GM18909 (cell line): ENCODE measurements around the gene SYTL3.

Experiments
- ATAC-seq: cut with Tn5 transposase; IDR thresholded peaks from one replicate; pipeline ENCODE4 v1.9.1; 2021; ENCODE audit warnings: mild to moderate bottlenecking; ENCODE audit not compliant: unreplicated experiment, poor library complexity

The SYTL3 gene

DNA sequence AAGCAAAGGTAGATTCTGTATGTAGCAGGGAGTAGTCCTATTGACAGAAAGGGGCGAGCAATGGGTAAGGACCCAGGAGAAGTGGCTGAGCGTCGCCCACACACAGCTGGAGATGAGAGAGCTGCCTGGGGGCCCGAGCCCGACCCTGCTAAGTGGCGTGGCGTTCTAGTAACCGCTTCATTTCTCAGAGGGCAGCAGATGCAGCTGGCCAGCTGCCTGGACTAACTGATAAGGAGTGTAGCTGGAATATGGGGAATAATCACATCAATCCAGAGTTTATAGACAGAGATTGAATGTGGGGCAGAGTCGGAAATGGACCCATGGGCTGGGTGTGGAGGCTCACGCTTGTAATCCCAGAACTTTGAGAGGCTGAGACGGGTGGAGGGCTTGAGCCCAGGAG is 104.9 kb downstream of the SYTL3 start:
- no peak for ATAC-seq

DNA sequence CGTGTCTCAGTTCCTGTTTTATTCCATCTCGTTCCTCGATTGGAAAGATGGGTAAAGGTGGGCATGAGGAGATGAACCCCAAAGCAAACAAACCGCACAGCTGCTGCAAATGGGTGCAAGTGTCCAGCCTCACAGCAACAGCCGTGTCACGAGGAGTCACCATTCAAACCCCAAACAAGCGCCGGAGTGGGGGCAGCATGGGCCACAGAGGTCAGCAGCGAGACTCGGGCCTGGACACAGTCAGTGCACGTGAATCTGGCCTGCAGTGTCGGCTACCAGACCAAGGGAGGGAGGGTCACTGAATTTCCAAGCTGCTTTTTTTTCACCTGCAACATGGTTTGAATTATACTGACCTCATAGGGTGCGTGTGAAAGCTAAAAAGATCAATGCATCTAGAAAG is 105.8 kb downstream of the SYTL3 start:
- ATAC-seq: no peak

DNA sequence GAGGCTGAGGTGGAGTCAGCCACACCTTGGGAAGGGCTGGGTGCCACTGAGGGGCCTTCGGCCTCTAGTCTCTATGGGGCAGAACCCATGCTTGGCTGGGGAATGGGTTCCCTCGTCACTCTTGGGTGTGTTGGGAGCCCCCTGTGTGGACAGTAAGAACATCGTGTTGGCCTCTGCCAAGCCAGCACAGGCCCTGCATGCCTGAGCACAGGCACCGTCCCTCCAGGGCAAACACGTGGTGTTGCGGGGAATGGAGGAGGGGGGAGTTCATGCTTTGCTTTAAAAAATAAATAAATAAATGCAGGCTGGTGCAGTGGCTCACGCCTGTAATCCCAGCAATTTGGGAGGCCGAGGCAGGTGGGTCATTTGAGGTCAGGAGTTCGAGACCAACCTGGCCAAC is 106.3 kb downstream of the SYTL3 start:
- no peak for ATAC-seq

DNA sequence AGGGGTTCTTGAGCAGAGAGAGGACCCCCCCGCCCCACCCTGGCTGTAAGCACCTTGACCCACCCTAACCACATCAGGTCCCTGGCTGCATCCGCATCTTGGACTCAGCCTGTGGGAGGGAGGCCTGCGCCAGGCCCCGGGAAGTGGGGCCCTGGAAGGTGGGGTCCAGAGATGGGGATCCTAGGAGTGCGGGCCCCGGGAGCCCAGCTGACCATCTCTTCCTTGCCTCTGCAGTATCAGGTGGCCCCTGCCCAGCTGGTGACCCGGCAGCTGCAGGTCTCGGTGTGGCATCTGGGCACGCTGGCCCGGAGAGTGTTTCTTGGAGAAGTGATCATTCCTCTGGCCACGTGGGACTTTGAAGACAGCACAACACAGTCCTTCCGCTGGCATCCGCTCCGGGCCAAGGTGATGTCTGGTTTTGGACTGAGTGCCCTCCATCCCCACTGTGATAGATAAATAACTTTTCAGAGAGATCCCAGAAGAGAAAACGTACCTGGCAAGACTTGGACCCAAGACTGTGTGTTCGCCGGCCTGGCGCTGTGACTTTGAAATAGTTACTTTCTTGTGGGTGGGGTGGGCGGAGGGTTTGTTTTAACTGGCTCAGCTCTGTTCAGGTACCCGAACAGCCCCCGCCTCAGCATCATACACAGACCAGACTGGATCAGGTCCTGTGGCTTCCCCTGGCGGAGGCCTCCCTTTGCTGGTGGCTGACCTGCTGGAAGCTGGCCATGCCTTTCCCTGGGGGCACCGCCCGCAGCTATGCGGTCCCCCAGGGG is 107.3 kb downstream of the SYTL3 start:
- no peak for ATAC-seq

DNA sequence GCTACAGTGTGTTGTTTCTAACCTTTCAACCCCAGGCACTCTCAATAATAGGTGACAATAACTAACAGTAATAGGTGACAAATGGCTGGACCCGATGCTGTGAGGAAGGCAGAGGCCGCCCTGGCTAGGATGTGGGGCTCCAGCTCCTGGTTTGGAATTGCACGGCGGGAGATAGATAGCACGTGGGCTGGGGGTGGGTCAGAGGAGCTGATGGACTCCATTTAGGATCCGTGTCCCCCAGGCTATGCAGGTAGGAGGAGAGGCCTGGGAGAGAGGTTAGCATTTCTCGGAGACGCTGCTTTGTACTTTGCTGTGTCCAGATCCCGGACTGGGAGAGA is 107.9 kb downstream of the SYTL3 start:
- no peak for ATAC-seq

DNA sequence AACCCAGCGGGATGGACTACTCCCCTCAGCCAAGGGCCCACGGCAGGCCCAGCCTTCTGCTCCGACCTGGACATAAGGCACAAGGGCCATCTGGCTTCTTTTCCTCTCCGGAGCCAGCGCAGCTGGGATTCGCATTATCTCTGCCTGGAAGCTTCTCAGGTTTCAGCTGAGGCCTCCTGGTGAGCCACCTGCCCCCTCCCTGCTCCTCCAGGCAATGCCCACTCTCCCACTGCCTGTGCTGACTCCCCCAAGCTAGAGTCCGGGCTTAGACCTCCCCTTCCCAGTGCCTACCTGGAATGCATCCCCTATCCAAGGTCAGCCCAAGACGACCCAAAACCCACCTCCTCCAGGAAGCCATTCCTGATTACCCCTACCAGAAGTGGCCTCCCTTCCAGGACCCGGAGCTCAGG is 108.6 kb downstream of the SYTL3 start:
- ATAC-seq: no peak

DNA sequence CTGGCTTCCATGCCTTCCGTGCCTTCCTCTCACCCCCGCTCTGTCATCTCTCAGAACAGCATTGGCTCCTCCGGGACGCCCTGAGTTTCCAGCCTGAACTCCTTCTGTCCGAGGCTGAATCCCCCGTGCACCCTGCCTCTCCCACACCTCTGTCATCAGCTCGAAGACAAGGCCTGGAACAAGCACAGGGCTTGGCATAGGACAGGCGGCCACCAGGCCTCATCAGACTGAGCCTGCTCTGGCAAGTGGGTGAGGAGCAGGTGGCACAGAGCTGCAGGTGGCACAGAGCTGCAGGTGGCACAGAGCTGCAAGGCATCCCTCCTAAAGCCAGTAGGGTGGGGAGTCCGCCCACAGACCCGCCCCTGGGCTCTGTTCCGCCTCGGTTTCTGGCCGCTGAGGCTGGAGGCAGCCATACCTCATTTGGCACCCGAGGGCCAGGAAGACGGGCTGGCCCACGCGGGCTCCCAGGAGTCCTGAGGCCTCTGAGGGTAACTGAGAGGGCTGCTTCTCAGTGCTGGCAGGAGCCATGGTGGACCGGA is 109.2 kb downstream of the SYTL3 start:
- no peak for ATAC-seq

DNA sequence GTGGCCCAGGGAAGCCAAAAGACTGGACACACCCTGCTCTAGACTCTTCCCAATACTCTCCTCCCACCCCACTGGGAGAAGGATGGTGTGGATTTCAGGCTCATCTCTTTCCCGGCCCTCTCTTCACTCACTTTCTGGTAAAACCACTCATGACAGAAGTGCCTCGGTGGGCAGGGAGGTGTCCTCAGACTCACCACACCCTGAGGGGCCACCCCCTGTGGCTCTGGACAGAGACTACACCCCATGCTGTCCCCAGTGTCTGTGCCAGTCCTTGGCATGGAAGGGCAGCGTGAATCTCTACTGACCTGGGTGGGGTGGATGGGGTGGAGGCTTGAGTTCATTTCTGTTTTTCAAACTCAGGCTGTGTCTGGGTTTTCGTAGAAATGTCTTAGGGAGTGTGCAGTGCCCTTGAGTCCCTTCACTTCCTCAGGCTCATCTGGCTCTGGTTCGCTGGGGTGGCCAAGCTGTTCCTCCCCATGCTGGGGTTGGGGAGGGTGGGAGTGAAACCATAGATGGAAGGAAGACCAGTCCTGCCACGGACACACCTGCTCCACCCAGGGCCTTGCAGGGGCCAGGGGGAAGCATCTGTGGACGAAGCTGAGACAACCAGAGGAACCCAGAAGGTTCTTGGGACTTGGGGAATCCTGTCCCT is 110.2 kb downstream of the SYTL3 start:
- ATAC-seq: no peak

DNA sequence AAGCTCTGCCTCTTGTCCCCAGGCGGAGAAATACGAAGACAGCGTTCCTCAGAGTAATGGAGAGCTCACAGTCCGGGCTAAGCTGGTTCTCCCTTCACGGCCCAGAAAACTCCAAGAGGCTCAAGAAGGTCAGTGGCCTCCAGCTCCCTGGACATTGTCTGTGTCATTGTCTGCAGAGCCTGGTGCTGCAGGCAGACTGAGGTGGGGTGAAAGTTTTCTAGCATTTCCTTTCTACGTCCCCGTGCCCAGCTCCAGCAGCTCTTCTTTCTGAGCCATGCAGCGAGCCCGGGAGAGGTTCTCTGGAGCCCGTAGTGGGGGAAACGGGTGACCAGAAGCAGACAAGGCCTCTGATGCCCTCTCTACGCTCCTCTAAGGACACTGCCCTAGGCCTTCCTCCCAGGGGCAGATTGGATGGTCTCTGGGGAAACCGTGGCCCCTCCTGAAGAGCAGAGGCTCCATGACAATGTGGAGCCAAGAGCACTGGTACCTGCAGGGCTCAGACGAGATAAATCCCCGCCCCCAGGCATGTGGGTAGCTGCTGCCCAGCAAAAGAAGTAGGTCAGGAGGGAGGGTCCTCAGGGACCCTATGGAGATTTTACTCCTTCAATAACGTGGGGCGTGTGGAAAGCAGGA is 110.9 kb downstream of the SYTL3 start:
- ATAC-seq: no peak

DNA sequence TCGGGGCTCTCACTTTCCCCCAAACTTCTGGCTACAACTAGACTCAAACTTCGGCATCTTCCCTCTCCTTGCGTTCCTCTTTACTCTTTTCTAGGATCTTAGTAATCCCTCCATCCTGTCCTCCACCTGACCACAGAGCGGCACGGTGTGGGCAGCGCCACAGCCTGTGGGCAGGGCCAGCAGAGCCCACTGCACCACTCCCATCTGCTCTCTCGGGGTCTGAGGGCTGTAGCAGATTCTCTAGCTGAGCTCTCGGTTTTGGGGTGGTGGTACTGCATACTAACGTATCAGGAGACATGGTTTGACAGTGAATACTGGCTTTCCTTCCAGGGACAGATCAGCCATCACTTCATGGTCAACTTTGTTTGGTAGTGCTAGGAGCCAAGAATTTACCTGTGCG is 111.9 kb downstream of the SYTL3 start:
- ATAC-seq: no peak

DNA sequence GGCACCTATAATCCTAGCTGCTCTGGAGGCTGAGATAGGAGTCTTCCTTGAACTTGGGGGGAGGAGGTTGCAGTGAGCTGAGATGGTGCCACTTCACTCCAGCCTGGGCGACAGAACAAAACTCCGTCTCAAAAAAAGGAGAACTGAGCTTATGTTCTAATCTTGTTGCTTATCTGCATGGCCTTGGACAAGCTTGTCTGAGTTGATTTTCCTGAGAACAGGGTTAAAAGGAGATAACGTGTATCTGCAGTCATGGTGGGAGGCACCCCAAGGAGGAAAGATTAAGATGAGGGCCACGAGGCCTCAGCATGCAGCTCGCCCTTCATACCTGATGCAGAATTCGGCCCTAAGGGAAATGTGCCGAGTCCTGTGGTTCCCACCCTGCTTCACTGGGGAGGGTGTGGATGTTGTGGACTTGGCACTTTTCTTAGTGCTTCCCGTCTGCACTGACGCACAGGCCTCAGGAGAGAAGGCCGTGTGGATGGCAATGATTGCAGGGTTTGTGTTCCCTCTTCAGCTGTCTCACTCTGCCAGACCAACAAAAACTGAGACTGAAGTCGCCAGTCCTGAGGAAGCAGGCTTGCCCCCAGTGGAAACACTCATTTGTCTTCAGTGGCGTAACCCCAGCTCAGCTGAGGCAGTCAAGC is 113.1 kb downstream of the SYTL3 start:
- ATAC-seq: no peak

DNA sequence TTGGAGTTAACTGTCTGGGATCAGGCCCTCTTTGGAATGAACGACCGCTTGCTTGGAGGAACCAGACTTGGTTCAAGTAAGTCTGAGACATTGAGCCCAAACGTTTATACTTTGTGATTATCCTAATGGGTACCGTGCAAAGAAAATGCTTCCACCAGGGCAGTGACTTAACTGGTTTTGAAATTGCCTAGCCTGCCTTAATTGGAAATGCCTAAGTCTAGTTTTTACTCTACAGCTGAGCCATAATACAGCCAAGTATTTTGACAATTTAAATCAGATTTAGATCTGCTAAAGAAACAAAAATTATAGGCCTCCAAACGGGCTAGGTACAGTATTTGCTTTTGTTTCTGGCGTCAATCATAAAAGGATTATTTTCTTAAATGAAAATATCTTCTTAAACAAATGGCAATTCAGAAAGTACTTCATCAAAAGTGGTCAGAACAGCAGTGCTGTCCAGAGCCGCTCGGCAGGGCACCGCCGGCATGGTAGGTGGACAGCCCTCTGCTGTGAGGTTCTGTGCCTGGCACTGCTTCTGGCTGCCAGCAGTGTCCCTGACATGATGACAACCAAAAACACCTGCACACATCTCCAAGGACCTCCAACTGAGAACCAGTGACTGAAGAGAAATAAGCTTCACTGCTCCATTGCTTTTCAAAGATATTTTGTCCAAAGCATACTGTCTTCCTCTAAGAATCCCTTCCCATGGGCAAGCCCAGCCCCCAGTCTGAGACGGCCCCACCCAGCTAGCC is 113.8 kb downstream of the SYTL3 start:
- no peak for ATAC-seq

DNA sequence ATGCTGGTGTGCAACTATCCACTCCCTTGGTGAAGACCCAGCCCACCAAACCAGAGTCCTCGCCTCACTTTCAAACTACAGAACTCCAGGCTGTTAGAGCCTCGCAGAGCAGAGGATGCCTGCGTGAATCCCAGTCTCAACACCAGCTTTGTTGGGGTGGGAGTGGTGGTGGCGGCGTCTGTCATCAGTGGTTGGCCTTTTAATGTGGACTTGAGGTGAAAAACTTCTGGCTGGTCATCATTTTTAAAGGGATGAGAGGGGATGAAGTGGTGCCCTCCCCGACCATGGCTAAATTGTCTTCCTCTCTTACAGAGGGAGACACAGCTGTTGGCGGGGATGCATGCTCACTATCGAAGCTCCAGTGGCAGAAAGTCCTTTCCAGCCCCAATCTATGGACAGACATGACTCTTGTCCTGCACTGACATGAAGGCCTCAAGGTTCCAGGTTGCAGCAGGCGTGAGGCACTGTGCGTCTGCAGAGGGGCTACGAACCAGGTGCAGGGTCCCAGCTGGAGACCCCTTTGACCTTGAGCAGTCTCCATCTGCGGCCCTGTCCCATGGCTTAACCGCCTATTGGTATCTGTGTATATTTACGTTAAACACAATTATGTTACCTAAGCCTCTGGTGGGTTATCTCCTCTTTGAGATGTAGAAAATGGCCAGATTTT is 114.5 kb downstream of the SYTL3 start:
- ATAC-seq: no peak

DNA sequence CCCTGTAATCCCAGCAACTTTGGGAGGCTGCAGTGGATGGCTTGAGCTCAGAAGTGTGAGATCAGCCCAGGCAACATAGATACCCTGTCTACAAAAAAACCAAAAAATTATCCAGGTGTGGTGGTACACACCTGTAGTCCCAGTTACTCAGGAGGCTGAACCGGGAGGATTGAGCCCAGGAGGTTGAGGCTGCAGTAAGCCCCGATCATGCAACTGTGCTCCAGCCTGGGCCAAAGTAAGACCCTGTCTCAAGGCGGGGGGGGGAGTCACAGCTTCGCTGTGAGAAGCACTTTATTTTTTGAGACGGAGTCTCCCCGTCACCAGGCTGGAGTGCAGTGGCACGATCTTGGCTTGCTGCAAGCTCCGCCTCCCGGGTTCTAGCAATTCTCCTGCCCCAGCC is 115.1 kb downstream of the SYTL3 start:
- ATAC-seq: no peak

DNA sequence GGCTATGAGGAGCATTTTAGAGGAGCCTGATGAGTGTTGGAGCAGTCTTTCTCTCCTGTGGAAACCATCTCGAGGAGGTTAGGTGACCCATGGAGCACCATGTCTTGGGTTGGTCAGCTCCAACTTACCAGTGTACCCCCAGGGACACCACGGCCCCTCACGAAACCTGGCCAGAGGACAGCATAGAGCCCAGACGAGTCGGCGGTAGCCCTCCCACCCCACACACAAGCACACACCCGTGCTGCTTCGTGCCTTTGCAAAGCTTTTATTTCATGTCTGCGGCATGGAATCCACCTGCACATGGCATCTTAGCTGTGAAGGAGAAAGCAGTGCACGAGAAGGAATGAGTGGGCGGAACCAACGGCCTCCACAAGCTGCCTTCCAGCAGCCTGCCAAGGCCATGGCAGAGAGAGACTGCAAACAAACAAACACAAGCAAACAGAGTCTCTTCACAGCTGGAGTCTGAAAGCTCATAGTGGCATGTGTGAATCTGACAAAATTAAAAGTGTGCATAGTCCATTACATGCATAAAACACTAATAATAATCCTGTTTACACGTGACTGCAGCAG is 115.7 kb downstream of the SYTL3 start:
- ATAC-seq: no peak

DNA sequence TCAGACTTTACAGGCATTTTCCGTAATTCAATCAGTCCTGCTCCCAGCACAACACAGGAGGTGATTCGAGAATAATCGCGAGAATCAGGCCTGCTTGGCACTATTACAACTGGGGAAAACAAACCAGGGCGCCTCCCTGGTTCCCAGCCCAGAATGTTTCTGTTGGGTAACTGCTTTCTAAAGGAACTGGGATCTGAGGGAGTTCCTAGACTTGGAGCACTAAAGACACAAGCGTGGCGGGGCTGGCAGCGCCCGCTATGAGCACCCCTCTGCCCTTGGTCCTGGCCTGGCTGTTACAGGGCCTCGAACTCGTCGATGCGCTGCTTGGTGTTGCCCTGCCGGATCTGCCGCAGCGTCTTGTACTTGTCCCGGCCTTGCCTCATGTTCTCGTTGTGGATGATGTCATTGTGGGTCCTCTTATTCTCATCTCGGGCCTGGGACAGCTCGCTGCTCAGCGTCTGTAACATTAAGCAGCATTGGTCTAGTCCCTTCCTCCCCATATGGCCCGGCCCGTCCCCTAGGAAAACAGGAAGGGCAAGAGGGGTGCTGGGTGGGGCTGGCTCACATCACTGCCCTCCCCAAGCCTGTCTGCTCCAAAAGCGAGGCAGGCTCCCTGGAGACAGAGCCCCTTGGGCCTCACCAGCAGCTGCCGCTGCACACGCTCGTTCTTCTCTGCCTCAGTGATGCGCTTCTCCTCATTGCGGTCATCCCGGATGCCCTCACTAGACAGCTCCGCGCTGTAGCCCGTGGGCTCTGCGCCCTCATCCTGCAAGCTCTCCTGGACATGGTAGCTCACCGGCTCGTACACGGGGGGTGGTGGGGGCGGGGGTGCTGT is 117.0 kb downstream of the SYTL3 start:
- ATAC-seq: no peak

DNA sequence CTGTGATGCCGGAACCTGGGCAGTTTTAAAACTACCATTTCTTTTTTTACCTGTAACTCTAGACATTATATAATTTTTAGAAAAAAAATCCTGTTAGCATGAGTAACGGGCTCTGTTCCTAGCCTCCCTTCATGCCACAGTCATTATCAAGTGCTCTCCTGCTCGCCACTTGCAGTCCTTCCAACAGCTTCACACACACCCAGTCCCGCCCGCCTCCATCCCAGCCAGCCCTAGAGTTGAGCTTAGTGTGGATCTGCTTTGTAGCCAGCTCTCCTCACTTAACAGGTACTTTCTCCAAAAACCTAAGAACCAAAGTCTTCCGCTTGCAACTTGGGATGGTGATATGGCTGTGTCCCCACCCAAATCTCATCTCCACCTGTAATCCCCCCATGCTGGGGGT is 117.9 kb downstream of the SYTL3 start:
- no peak for ATAC-seq

DNA sequence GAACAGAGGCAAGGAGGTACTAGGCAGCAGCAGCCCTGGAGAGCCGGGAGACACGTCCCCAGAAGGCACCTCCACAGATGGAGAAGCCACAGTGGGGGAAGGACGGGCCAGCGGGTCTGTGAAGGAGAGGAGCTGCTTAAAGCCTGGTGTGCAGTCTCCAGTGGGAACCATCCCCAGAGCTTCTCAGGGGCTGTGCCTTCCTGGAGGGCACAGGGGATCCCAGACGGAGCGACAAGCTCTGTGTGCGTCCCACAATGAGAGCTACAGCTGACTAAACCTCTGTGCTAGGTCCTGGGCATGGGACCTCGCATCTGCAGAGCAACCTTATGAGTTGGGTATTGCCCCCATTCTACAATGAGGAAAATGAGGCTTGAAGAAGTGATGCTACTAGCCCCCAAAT is 118.6 kb downstream of the SYTL3 start:
- ATAC-seq: no peak
